ENCODE results near the gene LIX1. TPM values are rescaled to one million over a fixed set of nuclear protein-coding genes. Genes with fewer than 3 reads are reported as not detected.
A peak's percentile ranks its signal among the peaks of the same experiment; 100 is the strongest.

The LIX1 gene
- total RNA-seq, 1 experiment from 2014 or later, result 4.1 TPM

DNA sequence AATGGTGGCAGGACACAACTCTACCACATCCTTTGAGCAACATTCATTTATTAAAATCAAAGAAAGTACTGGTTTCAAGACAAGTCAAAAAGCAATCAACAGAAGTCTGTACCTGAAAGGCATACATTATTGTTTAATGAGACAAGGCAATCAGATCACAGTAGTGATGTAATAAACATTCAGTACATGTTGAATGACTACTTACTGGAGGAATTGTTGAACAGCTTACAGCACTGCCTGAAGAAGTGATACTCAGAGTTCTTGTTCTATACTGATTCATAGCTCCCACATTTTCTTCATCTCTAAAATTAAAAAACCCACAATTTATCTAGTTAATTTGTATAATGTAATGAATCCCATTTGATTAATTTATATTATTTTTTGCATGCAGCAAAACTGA, 22.4 kb upstream of the LIX1 start:
- ChIA-PET POLR2A (no interaction called here), CTCF (interaction anchor here (0.8 kb wide), 1 partner anchor 443 kb away, joined by 3 read pairs; no protein-coding TSS in a partner anchor)
- Histone ChIP-seq H3K4me1 (peaks cover 14% of the 10 kb centered on the region), H3K36me3 (ENCODE audit: control insufficient read depth, insufficient read depth, low read length) (no peaks in the 10 kb centered on the region), H3K9me3 (no peaks in the 10 kb centered on the region), H3K27me3 (replicated peaks; ENCODE audit: control insufficient read depth, insufficient read depth, low read length) (no peaks in the 10 kb centered on the region), H3K4me3 (ENCODE audit: low read depth, low read length) (no peak overlapping the region)
- Mint-ChIP-seq H3K4me3 (ENCODE audit: unreplicated experiment) (no peak overlapping the region), H3K4me1 (ENCODE audit: low read depth, unreplicated experiment) (peaks cover 5% of the 10 kb centered on the region), H3K9me3 (ENCODE audit: unreplicated experiment) (no peaks in the 10 kb centered on the region), H3K36me3 (ENCODE audit: insufficient read depth, unreplicated experiment) (peaks cover 34% of the 10 kb centered on the region), H3K27me3 (ENCODE audit: insufficient read depth, unreplicated experiment) (no peaks in the 10 kb centered on the region), H3K27ac (ENCODE audit: unreplicated experiment) (no peak overlapping the region)
- BruUV-seq (replicated peaks), result no TSS peak
- TF ChIP-seq CTCF (IDR thresholded peaks at IDR 0.05; ENCODE audit: insufficient read depth in 1 of 2, low read depth in 1 of 2, low read length in 1 of 2, severe bottlenecking in 1 of 2, unreplicated experiment in 1 of 2), result no peak
- no peak for DNase-seq
- intact Hi-C loops (cut with micrococcal nuclease; ENCODE audit: unreplicated experiment), result loop anchor here (5.0 kb wide), 1 partner anchor 103 kb away; no protein-coding TSS in a partner anchor

GRCh38 chr5:97163790-97164285, 21.4 kb upstream of the LIX1 start:
- peaks cover 37% of the 10 kb centered on the region for H3K36me3 Mint-ChIP-seq (ENCODE audit: insufficient read depth, unreplicated experiment)
- no peaks in the 10 kb centered on the region for H3K9me3 ChIP-seq
- peaks cover 14% of the 10 kb centered on the region for H3K4me1 ChIP-seq
- ChIA-PET POLR2A (no interaction called here), CTCF (interaction anchor here (0.8 kb wide), 2 partner anchors 21 to 442 kb away, joined by 3 to 4 read pairs; partner anchors contain the start of gene LIX1)
- H3K27me3 Mint-ChIP-seq (ENCODE audit: insufficient read depth, unreplicated experiment), result no peaks in the 10 kb centered on the region
- peaks cover 5% of the 10 kb centered on the region for H3K4me1 Mint-ChIP-seq (ENCODE audit: low read depth, unreplicated experiment)
- no peak overlapping the region for H3K27ac Mint-ChIP-seq (ENCODE audit: unreplicated experiment)
- no TSS peak for BruUV-seq (replicated peaks)
- intact Hi-C loops (cut with micrococcal nuclease; ENCODE audit: unreplicated experiment), result loop anchor here (1.0 to 5.0 kb wide), 2 partner anchors 102 to 229 kb away; no protein-coding TSS in a partner anchor
- no peak for DNase-seq
- no peak overlapping the region for H3K4me3 ChIP-seq (ENCODE audit: low read depth, low read length)
- TF ChIP-seq CTCF (IDR thresholded peaks at IDR 0.05; ENCODE audit: insufficient read depth in 1 of 2, low read depth in 1 of 2, low read length in 1 of 2, severe bottlenecking in 1 of 2, unreplicated experiment in 1 of 2), result no peak
- H3K36me3 ChIP-seq (ENCODE audit: control insufficient read depth, insufficient read depth, low read length), result 0 out of 2 replicates have a peak, but pooled peaks cover 2% of the 10 kb centered on the region
- H3K27me3 ChIP-seq (replicated peaks; ENCODE audit: control insufficient read depth, insufficient read depth, low read length), result no peaks in the 10 kb centered on the region
- peaks cover 3% of the 10 kb centered on the region for H3K9me3 Mint-ChIP-seq (ENCODE audit: unreplicated experiment)
- no peak overlapping the region for H3K4me3 Mint-ChIP-seq (ENCODE audit: unreplicated experiment)

DNA sequence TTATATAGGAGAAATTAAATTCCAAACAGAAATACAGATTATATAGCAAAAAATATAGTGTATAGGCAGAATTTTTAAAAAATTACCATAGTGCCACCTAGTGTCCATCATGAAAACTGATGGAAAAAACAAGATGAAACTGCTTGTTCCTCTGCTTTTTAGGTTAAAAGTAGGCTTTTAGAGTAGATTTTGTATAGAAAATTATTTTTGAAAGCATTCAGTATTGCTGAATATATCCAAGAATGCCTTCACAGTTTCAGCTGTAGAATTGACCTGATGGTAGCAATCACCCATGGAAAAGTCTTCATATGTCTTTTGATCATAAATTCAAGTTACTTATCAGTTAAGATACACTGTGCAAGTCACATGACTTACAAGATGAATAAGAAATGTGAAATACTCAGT, 21.0 kb upstream of the LIX1 start:
- H3K4me1 Mint-ChIP-seq (ENCODE audit: low read depth, unreplicated experiment), result peaks cover 5% of the 10 kb centered on the region
- 0 out of 2 replicates have a peak, but pooled peaks cover 2% of the 10 kb centered on the region for H3K36me3 ChIP-seq (ENCODE audit: control insufficient read depth, insufficient read depth, low read length)
- H3K36me3 Mint-ChIP-seq (ENCODE audit: insufficient read depth, unreplicated experiment), result peaks cover 37% of the 10 kb centered on the region
- H3K4me3 ChIP-seq (ENCODE audit: low read depth, low read length), result no peak overlapping the region
- intact Hi-C loops (cut with micrococcal nuclease; ENCODE audit: unreplicated experiment), result loop anchor here (1.0 to 5.0 kb wide), 2 partner anchors 101 to 228 kb away; no protein-coding TSS in a partner anchor
- DNase-seq, result no peak
- TF ChIP-seq CTCF (IDR thresholded peaks at IDR 0.05; ENCODE audit: insufficient read depth in 1 of 2, low read depth in 1 of 2, low read length in 1 of 2, severe bottlenecking in 1 of 2, unreplicated experiment in 1 of 2), result peak; percentile 53
- H3K27me3 ChIP-seq (replicated peaks; ENCODE audit: control insufficient read depth, insufficient read depth, low read length), result no peaks in the 10 kb centered on the region
- H3K27me3 Mint-ChIP-seq (ENCODE audit: insufficient read depth, unreplicated experiment), result no peaks in the 10 kb centered on the region
- no TSS peak for BruUV-seq (replicated peaks)
- no peak overlapping the region for H3K27ac Mint-ChIP-seq (ENCODE audit: unreplicated experiment)
- H3K4me1 ChIP-seq, result peaks cover 14% of the 10 kb centered on the region
- H3K9me3 ChIP-seq, result peaks cover 3% of the 10 kb centered on the region; the same call in 1 of the 2 replicates
- CTCF ChIA-PET, result interaction anchor here (0.8 kb wide), 1 partner anchor 21 kb away, joined by 4 read pairs; the partner anchor contains the start of gene LIX1
- no peak overlapping the region for H3K4me3 Mint-ChIP-seq (ENCODE audit: unreplicated experiment)
- peaks cover 8% of the 10 kb centered on the region for H3K9me3 Mint-ChIP-seq (ENCODE audit: unreplicated experiment)
- POLR2A ChIA-PET, result no interaction called here

Measured in Caco-2 (cell line).